ENCODE data around the gene FOXK2. TPM values are rescaled to one million over a fixed set of nuclear protein-coding genes. Genes with fewer than 3 reads are reported as not detected.

Gene FOXK2
- total RNA-seq, 2 experiments from 2014 or later: 76.2 to 144 TPM

GRCh38 chr17:82592767-82593589 is 73.4 kb downstream of the FOXK2 start:
- peak overlapping the region; percentile 71 for H3K4me2 ChIP-seq (ENCODE audit: low read length)
- H3K79me2 ChIP-seq (ENCODE audit: insufficient read depth, low read depth, low read length): no peaks in the 10 kb centered on the region
- no peak for TF ChIP-seq EZH2phosphoT487 (IDR thresholded peaks at IDR 0.05; ENCODE audit: borderline replicate concordance, low read depth, low read length)
- TF ChIP-seq, protein P1, sequence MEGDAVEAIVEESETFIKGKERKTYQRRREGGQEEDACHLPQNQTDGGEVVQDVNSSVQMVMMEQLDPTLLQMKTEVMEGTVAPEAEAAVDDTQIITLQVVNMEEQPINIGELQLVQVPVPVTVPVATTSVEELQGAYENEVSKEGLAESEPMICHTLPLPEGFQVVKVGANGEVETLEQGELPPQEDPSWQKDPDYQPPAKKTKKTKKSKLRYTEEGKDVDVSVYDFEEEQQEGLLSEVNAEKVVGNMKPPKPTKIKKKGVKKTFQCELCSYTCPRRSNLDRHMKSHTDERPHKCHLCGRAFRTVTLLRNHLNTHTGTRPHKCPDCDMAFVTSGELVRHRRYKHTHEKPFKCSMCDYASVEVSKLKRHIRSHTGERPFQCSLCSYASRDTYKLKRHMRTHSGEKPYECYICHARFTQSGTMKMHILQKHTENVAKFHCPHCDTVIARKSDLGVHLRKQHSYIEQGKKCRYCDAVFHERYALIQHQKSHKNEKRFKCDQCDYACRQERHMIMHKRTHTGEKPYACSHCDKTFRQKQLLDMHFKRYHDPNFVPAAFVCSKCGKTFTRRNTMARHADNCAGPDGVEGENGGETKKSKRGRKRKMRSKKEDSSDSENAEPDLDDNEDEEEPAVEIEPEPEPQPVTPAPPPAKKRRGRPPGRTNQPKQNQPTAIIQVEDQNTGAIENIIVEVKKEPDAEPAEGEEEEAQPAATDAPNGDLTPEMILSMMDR (conservative IDR thresholded peaks at IDR 0.05; ENCODE audit: low read length): no peak
- ChIA-PET POLR2A (no interaction called here), CTCF (ENCODE audit: unreplicated experiment) (no interaction called here)
- H4K20me1 ChIP-seq (ENCODE audit: insufficient read depth, low read length): no peaks in the 10 kb centered on the region
- intact Hi-C loops (cut with micrococcal nuclease; ENCODE audit: unreplicated experiment): no loop called here
- no peaks in the 10 kb centered on the region for H3K9me2 ChIP-seq (ENCODE audit: insufficient read depth, low read length)
- no TSS peak for BruUV-seq (replicated peaks)
- H3K4me1 ChIP-seq (ENCODE audit: insufficient read depth, low read length, poor library complexity, severe bottlenecking): peaks cover 20% of the 10 kb centered on the region
- peaks cover 79% of the 10 kb centered on the region for H3K36me3 ChIP-seq (ENCODE audit: insufficient read depth, low read length)
- peak overlapping the region; percentile 57 for H3K4me3 ChIP-seq (ENCODE audit: low read depth, low read length, poor library complexity, severe bottlenecking)
- peak; percentile 87 for DNase-seq (ENCODE audit: low spot score)
- no peaks in the 10 kb centered on the region for H3K9me3 ChIP-seq (ENCODE audit: low read length)
- peak overlapping the region; percentile 74 for H3K27ac ChIP-seq (ENCODE audit: low read depth, low read length, poor library complexity, severe bottlenecking)
- no peak overlapping the region for H2AFZ ChIP-seq (ENCODE audit: low read length)

GRCh38 chr17:82593590-82594087 is 74.1 kb downstream of the FOXK2 start:
- Histone ChIP-seq H3K4me2 (ENCODE audit: low read length) (peak overlapping the region; percentile 71), H3K9me2 (ENCODE audit: insufficient read depth, low read length) (no peaks in the 10 kb centered on the region), H4K20me1 (ENCODE audit: insufficient read depth, low read length) (no peaks in the 10 kb centered on the region), H2AFZ (ENCODE audit: low read length) (no peak overlapping the region), H3K9me3 (ENCODE audit: low read length) (no peaks in the 10 kb centered on the region), H3K27ac (ENCODE audit: low read depth, low read length, poor library complexity, severe bottlenecking) (peak overlapping the region; percentile 74), H3K4me1 (ENCODE audit: insufficient read depth, low read length, poor library complexity, severe bottlenecking) (peaks cover 20% of the 10 kb centered on the region), H3K4me3 (ENCODE audit: low read depth, low read length, poor library complexity, severe bottlenecking) (peak overlapping the region; percentile 57), H3K36me3 (ENCODE audit: insufficient read depth, low read length) (peaks cover 81% of the 10 kb centered on the region), H3K79me2 (ENCODE audit: insufficient read depth, low read depth, low read length) (no peaks in the 10 kb centered on the region)
- intact Hi-C loops (cut with micrococcal nuclease; ENCODE audit: unreplicated experiment): no loop called here
- ChIA-PET POLR2A (interaction anchor here (0.7 kb wide), 1 partner anchor 162 kb away, joined by 4 read pairs; no protein-coding TSS in a partner anchor), CTCF (ENCODE audit: unreplicated experiment) (no interaction called here)
- TSS peak; percentile 42 for BruUV-seq (replicated peaks)
- DNase-seq (ENCODE audit: low spot score): no peak
- TF ChIP-seq, protein P1 (conservative IDR thresholded peaks at IDR 0.05; ENCODE audit: low read length): no peak
- no peak for TF ChIP-seq EZH2phosphoT487 (IDR thresholded peaks at IDR 0.05; ENCODE audit: borderline replicate concordance, low read depth, low read length)

DNA sequence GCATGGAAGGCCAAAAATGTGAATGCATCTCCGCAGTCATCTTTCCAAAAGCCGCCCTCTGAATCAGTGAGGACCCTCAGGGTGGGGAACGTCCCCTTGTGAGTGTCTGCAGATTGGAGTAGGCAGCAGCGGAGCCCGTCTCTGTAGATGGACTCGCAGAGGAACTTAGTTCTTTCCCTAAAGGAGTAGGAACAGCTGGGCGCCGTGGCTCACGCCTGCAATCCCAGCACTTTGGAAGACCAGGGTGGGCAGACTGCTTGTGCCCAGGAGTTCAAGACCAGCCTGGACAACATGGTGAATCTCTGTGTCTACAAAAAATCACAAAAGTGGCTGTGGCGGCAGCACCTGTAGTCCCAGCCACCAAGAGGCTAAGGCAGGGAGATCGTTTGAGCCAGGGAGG is 75.0 kb downstream of the FOXK2 start:
- BruUV-seq (replicated peaks): no TSS peak

More for the DNA sequence above, 75.0 kb downstream of the FOXK2 start:
- ChIA-PET CTCF (ENCODE audit: unreplicated experiment) (interaction anchor here (0.6 kb wide), 1 partner anchor 248 kb away, joined by 7 read pairs; no protein-coding TSS in a partner anchor), POLR2A (interaction anchor here (0.7 kb wide), 1 partner anchor 161 kb away, joined by 4 read pairs; no protein-coding TSS in a partner anchor)
- Histone ChIP-seq H2AFZ (ENCODE audit: low read length) (no peak overlapping the region), H3K4me1 (ENCODE audit: insufficient read depth, low read length, poor library complexity, severe bottlenecking) (peaks cover 22% of the 10 kb centered on the region), H4K20me1 (ENCODE audit: insufficient read depth, low read length) (no peaks in the 10 kb centered on the region), H3K27ac (ENCODE audit: low read depth, low read length, poor library complexity, severe bottlenecking) (no peak overlapping the region), H3K79me2 (ENCODE audit: insufficient read depth, low read depth, low read length) (no peaks in the 10 kb centered on the region), H3K9me3 (ENCODE audit: low read length) (no peaks in the 10 kb centered on the region), H3K4me2 (ENCODE audit: low read length) (no peak overlapping the region), H3K9me2 (ENCODE audit: insufficient read depth, low read length) (no peaks in the 10 kb centered on the region), H3K36me3 (ENCODE audit: insufficient read depth, low read length) (peaks cover 81% of the 10 kb centered on the region), H3K4me3 (ENCODE audit: low read depth, low read length, poor library complexity, severe bottlenecking) (no peak overlapping the region)
- intact Hi-C loops (cut with micrococcal nuclease; ENCODE audit: unreplicated experiment): no loop called here
- no peak for DNase-seq (ENCODE audit: low spot score)
- no peak for TF ChIP-seq EZH2phosphoT487 (IDR thresholded peaks at IDR 0.05; ENCODE audit: borderline replicate concordance, low read depth, low read length)
- TF ChIP-seq, protein P1 (conservative IDR thresholded peaks at IDR 0.05; ENCODE audit: low read length): no peak
